Trophoblast cell (in vitro differentiated cells and primary cell): Measurements from ENCODE around the gene PDLIM4.
A peak's percentile ranks its signal among the peaks of the same experiment; 100 is the strongest.

ENCODE experiments used
- DNase-seq, 2 donors: peaks; one replicate each; pipeline ENCODE4 v3.0.0-alpha.2; 2016
- H2AFZ ChIP-seq: 2 replicates; pipeline ENCODE4 v1.6.1; 2013; ENCODE audit warnings: low read length, moderate library complexity, mild to moderate bottlenecking; ENCODE audit not compliant: insufficient read depth, poor library complexity
- H2AK5ac ChIP-seq: 2 replicates; pipeline ENCODE4 v1.6.1; 2013; ENCODE audit warnings: mild to moderate bottlenecking, low read length
- H2BK120ac ChIP-seq: 2 replicates; pipeline ENCODE4 v1.6.1; 2013; ENCODE audit warnings: low read length, mild to moderate bottlenecking, moderate library complexity; ENCODE audit not compliant: insufficient read depth, poor library complexity
- H2BK12ac ChIP-seq: 2 replicates; pipeline ENCODE4 v1.6.1; 2013; ENCODE audit warnings: mild to moderate bottlenecking, low read length, moderate library complexity
- H2BK5ac ChIP-seq: 2 replicates; pipeline ENCODE4 v1.6.1; 2013; ENCODE audit warnings: low read length, low read depth, moderate library complexity, mild to moderate bottlenecking; ENCODE audit not compliant: poor library complexity
- H3K14ac ChIP-seq: 2 replicates; pipeline ENCODE4 v1.6.1; 2013; ENCODE audit warnings: mild to moderate bottlenecking, low read length
- H3K18ac ChIP-seq: 2 replicates; pipeline ENCODE4 v1.6.1; 2013; ENCODE audit warnings: mild to moderate bottlenecking, low read length
- H3K23ac ChIP-seq: 2 replicates; pipeline ENCODE4 v1.6.1; 2013; ENCODE audit warnings: low read length
- H3K27ac ChIP-seq: 2 replicates; pipeline ENCODE4 v1.5.1; 2013; ENCODE audit warnings: low read depth, mild to moderate bottlenecking, inconsistent platforms, low read length, moderate library complexity
- H3K27me3 ChIP-seq: 2 replicates; pipeline ENCODE4 v1.6.1; 2013; ENCODE audit warnings: inconsistent platforms, mild to moderate bottlenecking, low read length, moderate library complexity; ENCODE audit not compliant: insufficient read depth
- H3K36me3 ChIP-seq, 2 experiments: 1 replicate in 1 of 2; 2 replicates in 1 of 2; pipeline ENCODE4 v1.6.1; 2013; ENCODE audit warnings: low read length in 2 of 2, mild to moderate bottlenecking in 2 of 2, moderate library complexity in 1 of 2; ENCODE audit not compliant: insufficient read depth in 2 of 2, control insufficient read depth in 1 of 2
- H3K4ac ChIP-seq: 2 replicates; pipeline ENCODE4 v1.6.1; 2013; ENCODE audit warnings: low read depth, mild to moderate bottlenecking, low read length, moderate library complexity
- H3K4me1 ChIP-seq, 2 experiments: 1 replicate in 1 of 2; 2 replicates in 1 of 2; pipeline ENCODE4 v1.6.1; 2013; ENCODE audit warnings: low read length in 2 of 2, mild to moderate bottlenecking in 2 of 2, moderate library complexity in 1 of 2; ENCODE audit not compliant: insufficient read depth in 2 of 2, control insufficient read depth in 1 of 2
- H3K4me2 ChIP-seq: 2 replicates; pipeline ENCODE4 v1.6.1; 2013; ENCODE audit warnings: inconsistent platforms, mild to moderate bottlenecking, low read length, moderate library complexity
- H3K4me3 ChIP-seq: 2 replicates; pipeline ENCODE4 v1.5.1; 2013; ENCODE audit warnings: mild to moderate bottlenecking, low read depth, low read length, inconsistent platforms
- H3K79me1 ChIP-seq: one replicate; pipeline ENCODE4 v1.6.1; 2013; ENCODE audit warnings: low read length
- H3K79me2 ChIP-seq: 2 replicates; pipeline ENCODE4 v1.6.1; 2013; ENCODE audit warnings: low read length, mild to moderate bottlenecking; ENCODE audit not compliant: control insufficient read depth, insufficient read depth, poor library complexity
- H3K9ac ChIP-seq: 2 replicates; pipeline ENCODE4 v1.6.1; 2013; ENCODE audit warnings: mild to moderate bottlenecking, low read length
- H3K9me3 ChIP-seq: 2 replicates; pipeline ENCODE4 v1.6.1; 2013; ENCODE audit warnings: low read depth, mild to moderate bottlenecking, control low read depth, inconsistent platforms, low read length; ENCODE audit not compliant: insufficient read depth
- H4K12ac ChIP-seq: 2 replicates; pipeline ENCODE4 v1.6.1; 2013; ENCODE audit warnings: low read depth, mild to moderate bottlenecking, low read length, moderate library complexity
- H4K8ac ChIP-seq: 2 replicates; pipeline ENCODE4 v1.6.1; 2013; ENCODE audit warnings: low read depth, mild to moderate bottlenecking, low read length, moderate library complexity
- H4K91ac ChIP-seq: one replicate; pipeline ENCODE4 v1.6.1; 2013; ENCODE audit warnings: low read depth, mild to moderate bottlenecking, low read length, moderate library complexity
- WGBS: extraction: QIAGEN DNeasy Blood & Tissue Kit; methylation state at CpG from one replicate; pipeline ENCODE4 v1.1.7; 2013; ENCODE audit warnings: missing lambda C conversion rate; ENCODE audit not compliant: insufficient read length, insufficient coverage; ENCODE audit errors: extremely low coverage; 5-methylcytosine and 5-hydroxymethylcytosine counted together

Gene PDLIM4

GRCh38 chr5:132300577-132301343, 43.3 kb downstream of the PDLIM4 start:
- Histone ChIP-seq H3K27me3 (no peaks in the 10 kb centered on the region), H3K79me2 (no peaks in the 10 kb centered on the region), H4K12ac (no peak overlapping the region), H3K9me3 (no peaks in the 10 kb centered on the region), H2BK12ac (no peak overlapping the region), H2BK120ac (no peak overlapping the region), H3K36me3 (no peaks in the 10 kb centered on the region), H2AFZ (no peak overlapping the region), H3K4me3 (no peak overlapping the region), H2BK5ac (no peak overlapping the region), H4K8ac (no peak overlapping the region), H3K27ac (no peak overlapping the region), H3K4ac (no peak overlapping the region), H4K91ac (no peak overlapping the region), H3K18ac (no peak overlapping the region), H2AK5ac (no peak overlapping the region), H3K9ac (no peak overlapping the region), H3K4me1 (peaks cover 8 to 11% of the 10 kb centered on the region in 2 experiments), H3K4me2 (no peak overlapping the region), H3K14ac (no peak overlapping the region), H3K23ac (no peak overlapping the region), H3K79me1 (peaks cover 3% of the 10 kb centered on the region)
- DNase-seq, result peak; percentile 91 to 96
- WGBS, result no CpG with 5 or more reads among the region's 6 CpGs

- H2BK12ac ChIP-seq, result no peak overlapping the region
- H3K14ac ChIP-seq, result no peak overlapping the region
- peaks cover 8 to 11% of the 10 kb centered on the region in 2 experiments for H3K4me1 ChIP-seq
- H3K9me3 ChIP-seq, result no peaks in the 10 kb centered on the region
- no peak overlapping the region for H2BK5ac ChIP-seq
- H2BK120ac ChIP-seq, result no peak overlapping the region
- H3K23ac ChIP-seq, result no peak overlapping the region
- H3K9ac ChIP-seq, result no peak overlapping the region
- no peak overlapping the region for H2AFZ ChIP-seq
- no peak overlapping the region for H3K18ac ChIP-seq
- H3K36me3 ChIP-seq, result no peaks in the 10 kb centered on the region
- DNase-seq, result peak; percentile 95
- H3K27ac ChIP-seq, result no peak overlapping the region
- no peak overlapping the region for H3K4me3 ChIP-seq
- no peak overlapping the region for H3K4me2 ChIP-seq
- no peak overlapping the region for H4K12ac ChIP-seq
- no peaks in the 10 kb centered on the region for H3K27me3 ChIP-seq
- H3K79me2 ChIP-seq, result no peaks in the 10 kb centered on the region
- peaks cover 3% of the 10 kb centered on the region for H3K79me1 ChIP-seq
- no peak overlapping the region for H2AK5ac ChIP-seq
- no peak overlapping the region for H3K4ac ChIP-seq
- H4K8ac ChIP-seq, result no peak overlapping the region
- H4K91ac ChIP-seq, result no peak overlapping the region
- no CpG with 5 or more reads among the region's 11 CpGs for WGBS
These were observed 44.1 kb downstream of the PDLIM4 start for GRCh38 chr5:132301344-132302271.

- no peak overlapping the region for H3K4me2 ChIP-seq
- H3K36me3 ChIP-seq, result no peaks in the 10 kb centered on the region
- peaks cover 3% of the 10 kb centered on the region for H3K79me1 ChIP-seq
- H3K4me1 ChIP-seq, result peaks cover 8 to 11% of the 10 kb centered on the region in 2 experiments
- H3K18ac ChIP-seq, result no peak overlapping the region
- no peak overlapping the region for H4K12ac ChIP-seq
- peak; percentile 27 to 55 for DNase-seq
- no peaks in the 10 kb centered on the region for H3K9me3 ChIP-seq
- no peaks in the 10 kb centered on the region for H3K79me2 ChIP-seq
- no peak overlapping the region for H4K91ac ChIP-seq
- H3K4me3 ChIP-seq, result no peak overlapping the region
- no CpG with 5 or more reads among the region's 3 CpGs for WGBS
- H2BK5ac ChIP-seq, result no peak overlapping the region
- H2BK12ac ChIP-seq, result no peak overlapping the region
- H3K27me3 ChIP-seq, result no peaks in the 10 kb centered on the region
- H3K14ac ChIP-seq, result no peak overlapping the region
- no peak overlapping the region for H3K9ac ChIP-seq
- H2AFZ ChIP-seq, result no peak overlapping the region
- H2AK5ac ChIP-seq, result no peak overlapping the region
- H3K27ac ChIP-seq, result no peak overlapping the region
- H3K4ac ChIP-seq, result no peak overlapping the region
- no peak overlapping the region for H2BK120ac ChIP-seq
- no peak overlapping the region for H3K23ac ChIP-seq
- no peak overlapping the region for H4K8ac ChIP-seq
These were observed 44.9 kb downstream of the PDLIM4 start for GRCh38 chr5:132302413-132302812.

- Histone ChIP-seq H3K4me3 (no peak overlapping the region), H2AFZ (no peak overlapping the region), H4K12ac (no peak overlapping the region), H4K8ac (no peak overlapping the region), H2BK120ac (no peak overlapping the region), H3K9ac (no peak overlapping the region), H2BK5ac (no peak overlapping the region), H4K91ac (no peak overlapping the region), H2BK12ac (no peak overlapping the region), H3K18ac (no peak overlapping the region), H3K27ac (no peak overlapping the region), H3K9me3 (no peaks in the 10 kb centered on the region), H3K4me1 (peaks cover 8 to 11% of the 10 kb centered on the region in 2 experiments), H2AK5ac (no peak overlapping the region), H3K79me1 (peaks cover 3% of the 10 kb centered on the region), H3K23ac (no peak overlapping the region), H3K4ac (no peak overlapping the region), H3K36me3 (no peaks in the 10 kb centered on the region), H3K79me2 (no peaks in the 10 kb centered on the region), H3K14ac (no peak overlapping the region), H3K27me3 (no peaks in the 10 kb centered on the region), H3K4me2 (no peak overlapping the region)
- DNase-seq, result no peak
- WGBS, result no CpG with 5 or more reads among the region's 6 CpGs
These were observed 46.1 kb downstream of the PDLIM4 start for GRCh38 chr5:132303589-132303988.
